HepG2 (cell line): ENCODE measurements around the gene HMX1. TPM values are rescaled to one million over a fixed set of nuclear protein-coding genes. Genes with fewer than 3 reads are reported as not detected.

Experiments used
- ATAC-seq: fragments of 200-7000 bp; cut with Tn5 transposase; 3 replicates; pipeline ENCODE4 v1.9.1; 2020; ENCODE audit warnings: mild to moderate bottlenecking, moderate library complexity
- BruUV-seq: library from RNA; stranded (reverse); fragments of 400-500 nt; replicated peaks from 2 replicates; lab custom pipeline; 2021; lab: Mats Ljungman, UMichigan
- CTCF ChIA-PET: fragments of 300-600 bp; formaldehyde crosslinking; extraction: SDS; loops from one replicate; lab custom pipeline; 2021; ENCODE audit warnings: low total read pairs, inconsistent platforms, low intra/inter-chr PET ratio; lab: Yijun Ruan, JAX
- POLR2A ChIA-PET: fragments of 350-600 bp; sonication (Branson Sonifier 250); formaldehyde crosslinking; loops from one replicate; lab custom pipeline; 2020; ENCODE audit warnings: antibody characterized with exemption, inconsistent platforms; lab: Yijun Ruan, JAX
- DNase-seq: peaks from one replicate; pipeline ENCODE4 v3.0.0-alpha.2; 2015; ENCODE audit warnings: low spot score
- FAIRE-seq: peaks from 3 replicates; lab custom pipeline; 2011; peaks lifted over from hg19 to GRCh38; lab: Jason Lieb, UNC
- H2AFZ ChIP-seq: one replicate; pipeline ENCODE4 v1.6.1; 2011; ENCODE audit warnings: low read length, inconsistent platforms
- H3K27ac ChIP-seq: fragments of 300-600 bp; 3 replicates; pipeline ENCODE4 v1.8.0; 2011; ENCODE audit warnings: mixed run types, mild to moderate bottlenecking, mixed read lengths, low read length, inconsistent platforms; ENCODE audit not compliant: insufficient read depth; ENCODE audit errors: extremely low read length
- H3K27me3 ChIP-seq, 2 experiments: fragments of 200-600 bp in 1 of 2; 2 replicates in 1 of 2; 3 replicates in 1 of 2; pipeline versions ENCODE4 v1.6.0 to v1.8.0; 2011; ENCODE audit warnings: low read length in 2 of 2, mild to moderate bottlenecking in 2 of 2, moderate library complexity in 2 of 2, inconsistent platforms in 1 of 2; ENCODE audit not compliant: insufficient read depth in 2 of 2, control insufficient read depth in 1 of 2
- H3K36me3 ChIP-seq, 2 experiments: fragments of 200-600 bp in 1 of 2; replicated peaks in 1 of 2; 2 replicates in 1 of 2; 3 replicates in 1 of 2; pipeline versions ENCODE4 v1.5.1 to v1.8.0; 2011; ENCODE audit warnings: low read length in 2 of 2, inconsistent platforms in 1 of 2; ENCODE audit not compliant: insufficient read depth in 2 of 2, control insufficient read depth in 1 of 2
- H3K4me1 ChIP-seq: 2 replicates; pipeline ENCODE4 v1.5.1; 2012; ENCODE audit warnings: low read length, inconsistent platforms; ENCODE audit not compliant: insufficient read depth
- H3K4me2 ChIP-seq: 2 replicates; pipeline ENCODE4 v1.6.0; 2011; ENCODE audit warnings: low read depth, low read length, inconsistent platforms
- H3K4me3 ChIP-seq, 3 experiments: fragments of 200-600 bp in 1 of 3; sonication (generic), shearing (Covaris generic) in 1 of 3; replicated peaks in 1 of 3; 2 replicates each; pipeline ENCODE4 v1.5.1; 2011 to 2016; ENCODE audit warnings: low read length in 3 of 3, inconsistent platforms in 2 of 3, low read depth in 2 of 3, mild to moderate bottlenecking in 2 of 3, control low read depth in 1 of 3, mixed read lengths in 1 of 3; ENCODE audit not compliant: insufficient read depth in 1 of 3
- H3K79me2 ChIP-seq: one replicate; pipeline ENCODE4 v1.6.1; 2011; ENCODE audit warnings: low read length, inconsistent platforms; ENCODE audit not compliant: insufficient read depth
- H3K9ac ChIP-seq: 2 replicates; pipeline ENCODE4 v1.6.0; 2011; ENCODE audit warnings: mild to moderate bottlenecking, low read depth, low read length, inconsistent platforms; ENCODE audit not compliant: insufficient read depth
- H3K9me3 ChIP-seq: 2 replicates; pipeline ENCODE4 v1.5.1; 2012; ENCODE audit warnings: mild to moderate bottlenecking, low read length
- H4K20me1 ChIP-seq: 2 replicates; pipeline ENCODE4 v1.6.0; 2011; ENCODE audit warnings: inconsistent platforms, mild to moderate bottlenecking, low read length, moderate library complexity; ENCODE audit not compliant: insufficient read depth
- CBFB ChIP-seq: sonication (generic); formaldehyde crosslinking; IDR thresholded peaks from 2 replicates; pipeline ENCODE4 v1.4.0; 2020; ENCODE audit warnings: missing genetic modification reagents
- DNMT1 ChIP-seq: sonication (generic); formaldehyde crosslinking; IDR thresholded peaks from 2 replicates; pipeline ENCODE4 v1.5.1; 2020; ENCODE audit warnings: mild to moderate bottlenecking, missing genetic modification reagents
- ELF4 ChIP-seq: sonication (generic); formaldehyde crosslinking; IDR thresholded peaks from 2 replicates; pipeline ENCODE4 v1.5.0; 2020; ENCODE audit warnings: missing genetic modification reagents, mild to moderate bottlenecking, moderate library complexity, borderline replicate concordance
- GTF3A ChIP-seq: sonication (generic); formaldehyde crosslinking; conservative IDR thresholded peaks from 2 replicates; pipeline ENCODE4 v1.4.0; 2020; ENCODE audit warnings: mild to moderate bottlenecking, missing genetic modification reagents
- KDM5A ChIP-seq: fragments of 200-600 bp; sonication (generic); IDR thresholded peaks from 2 replicates; pipeline ENCODE4 v1.7.0; 2018; ENCODE audit warnings: antibody characterized with exemption, mild to moderate bottlenecking, low read length, borderline replicate concordance
- NFKB2 ChIP-seq: sonication (generic); formaldehyde crosslinking; IDR thresholded peaks from 2 replicates; pipeline ENCODE4 v1.4.0; 2020; ENCODE audit warnings: missing genetic modification reagents, borderline replicate concordance
- PLRG1 ChIP-seq: fragments of 450-650 bp; conservative IDR thresholded peaks from 2 replicates; pipeline ENCODE4 v1.6.1; 2016
- POLR2AphosphoS2 ChIP-seq: IDR thresholded peaks from 2 replicates; pipeline ENCODE4 v1.6.1; 2011; ENCODE audit warnings: low read depth, low read length, improper control_type of control experiment
- PREB ChIP-seq: sonication (generic); formaldehyde crosslinking; IDR thresholded peaks from 2 replicates; pipeline ENCODE4 v1.4.0; 2020; ENCODE audit warnings: missing genetic modification reagents
- U2AF1 ChIP-seq: fragments of 200-400 bp; formaldehyde crosslinking; optimal IDR thresholded peaks from 2 replicates; pipeline ENCODE3; 2017; ENCODE audit warnings: mild to moderate bottlenecking, low read depth, low read length
- ZNF556 ChIP-seq: sonication (generic); formaldehyde crosslinking; IDR thresholded peaks from 2 replicates; pipeline ENCODE4 v1.4.0; 2020; ENCODE audit warnings: mild to moderate bottlenecking, missing genetic modification reagents, borderline replicate concordance
- WGBS: methylation state at CpG from one replicate; pipeline ENCODE4 v1.1.6; 2017; ENCODE audit warnings: low lambda C conversion rate; 5-methylcytosine and 5-hydroxymethylcytosine counted together
- in situ Hi-C: cut with HindIII; loops from 2 replicates; pipeline ENCODE4 v1.10.0; 2017; ENCODE audit warnings: low pct_unique_long_range_greater_than_20kb; ENCODE audit not compliant: extremely low pct_ligation_motif_present
- intact Hi-C: fragments of 100-400 bp; cut with micrococcal nuclease; formaldehyde crosslinking; loops from one replicate; pipeline ENCODE4 v1.10.0; 2022; ENCODE audit not compliant: unreplicated experiment
- polyA plus RNA-seq, 8 experiments: library from polyadenylated mRNA; depleted of rRNA in 3 of 8; stranded (reverse) in 7 of 8; unstranded in 1 of 8; fragments of >200 nt; fragmentation: Illumina TruSeq in 4 of 8; extraction: Trizol in 4 of 8; gene quantifications; 2 replicates each; pipeline versions ENCODE4 v1.2.1 to v1.2.3, GENCODE V29; 2011 to 2016; ENCODE audit warnings: low read depth in 4 of 8, missing spikeins in 1 of 8, mixed read lengths in 1 of 8; ENCODE audit not compliant: insufficient read depth in 1 of 8
- total RNA-seq, 5 experiments: library from RNA; depleted of rRNA; stranded (reverse); fragments of >200 nt; fragmentation: Illumina TruSeq; extraction: Trizol; gene quantifications; 2 replicates each; pipeline ENCODE4 v1.2.3, GENCODE V29; 2016; ENCODE audit warnings: low read depth in 1 of 5
- TF ChIP-seq, protein P1 (sequence below): sonication (generic); formaldehyde crosslinking; IDR thresholded peaks from 2 replicates; pipeline ENCODE4 v1.4.0; 2020; ENCODE audit warnings: mild to moderate bottlenecking, missing genetic modification reagents
- TF ChIP-seq, protein P2 (sequence below): sonication (generic); formaldehyde crosslinking; IDR thresholded peaks from 2 replicates; pipeline ENCODE4 v1.4.0; 2020; ENCODE audit warnings: missing genetic modification reagents

HMX1 gene
- total and polyA plus RNA-seq, 2 of the 13 experiments (the other 11 are each of a cell fraction or from before 2014, with no cell fraction given), result not detected

- no peak for TF ChIP-seq CBFB (CRISPR knock-in tag)
Measured at GRCh38 chr4:8829584-8829983, 42.1 kb downstream of the HMX1 start (continued).

DNA sequence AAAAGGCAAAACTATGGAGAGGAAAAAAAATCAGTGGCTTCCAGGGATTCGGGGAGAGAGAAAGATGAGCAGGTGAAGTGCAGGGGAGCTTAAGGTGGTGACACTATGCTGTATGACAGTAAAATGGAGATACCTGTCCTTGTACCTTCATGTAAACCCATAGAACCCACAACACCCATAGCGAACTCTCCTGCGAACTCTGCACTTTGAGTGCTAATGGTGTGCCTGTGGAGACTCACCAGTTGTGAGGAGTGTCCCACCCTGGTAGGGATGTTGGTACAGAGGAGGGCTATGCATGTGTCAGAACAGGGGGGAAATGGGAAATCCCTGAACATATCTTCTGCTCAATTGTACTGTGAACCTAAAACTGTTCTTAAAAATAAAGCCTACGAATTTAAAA, 42.8 kb downstream of the HMX1 start:
- no peak for DNase-seq
- no peak for ATAC-seq
- Histone ChIP-seq H4K20me1 (no peaks in the 10 kb centered on the region), H3K9me3 (no peaks in the 10 kb centered on the region), H3K27ac (no peak overlapping the region), H3K36me3 (no peaks in the 10 kb centered on the region), H3K27me3 (peaks cover 1 to 17% of the 10 kb centered on the region in 2 experiments; a peak in 3 of 5 replicates), H3K4me2 (no peak overlapping the region), H3K9ac (no peak overlapping the region), H3K4me1 (no peaks in the 10 kb centered on the region), H3K79me2 (no peaks in the 10 kb centered on the region), H2AFZ (no peak overlapping the region), H3K4me3 (no peak overlapping the region)
- BruUV-seq, result no TSS peak
- in situ Hi-C loops, result no loop called here
- no peak for FAIRE-seq
- intact Hi-C loops, result no loop called here
- ChIA-PET POLR2A (no interaction called here), CTCF (no interaction called here)
- 34% methylated on average over 4 of the region's 4 CpGs for WGBS
- TF ChIP-seq NFKB2 (no peak), PREB (CRISPR knock-in tag) (no peak), DNMT1 (CRISPR knock-in tag) (no peak), U2AF1 (no peak), GTF3A (CRISPR knock-in tag) (no peak), POLR2AphosphoS2 (no peak), PLRG1 (no peak), ELF4 (no peak), KDM5A (no peak), ZNF556 (CRISPR knock-in tag) (no peak)
- TF ChIP-seq, protein P1, sequence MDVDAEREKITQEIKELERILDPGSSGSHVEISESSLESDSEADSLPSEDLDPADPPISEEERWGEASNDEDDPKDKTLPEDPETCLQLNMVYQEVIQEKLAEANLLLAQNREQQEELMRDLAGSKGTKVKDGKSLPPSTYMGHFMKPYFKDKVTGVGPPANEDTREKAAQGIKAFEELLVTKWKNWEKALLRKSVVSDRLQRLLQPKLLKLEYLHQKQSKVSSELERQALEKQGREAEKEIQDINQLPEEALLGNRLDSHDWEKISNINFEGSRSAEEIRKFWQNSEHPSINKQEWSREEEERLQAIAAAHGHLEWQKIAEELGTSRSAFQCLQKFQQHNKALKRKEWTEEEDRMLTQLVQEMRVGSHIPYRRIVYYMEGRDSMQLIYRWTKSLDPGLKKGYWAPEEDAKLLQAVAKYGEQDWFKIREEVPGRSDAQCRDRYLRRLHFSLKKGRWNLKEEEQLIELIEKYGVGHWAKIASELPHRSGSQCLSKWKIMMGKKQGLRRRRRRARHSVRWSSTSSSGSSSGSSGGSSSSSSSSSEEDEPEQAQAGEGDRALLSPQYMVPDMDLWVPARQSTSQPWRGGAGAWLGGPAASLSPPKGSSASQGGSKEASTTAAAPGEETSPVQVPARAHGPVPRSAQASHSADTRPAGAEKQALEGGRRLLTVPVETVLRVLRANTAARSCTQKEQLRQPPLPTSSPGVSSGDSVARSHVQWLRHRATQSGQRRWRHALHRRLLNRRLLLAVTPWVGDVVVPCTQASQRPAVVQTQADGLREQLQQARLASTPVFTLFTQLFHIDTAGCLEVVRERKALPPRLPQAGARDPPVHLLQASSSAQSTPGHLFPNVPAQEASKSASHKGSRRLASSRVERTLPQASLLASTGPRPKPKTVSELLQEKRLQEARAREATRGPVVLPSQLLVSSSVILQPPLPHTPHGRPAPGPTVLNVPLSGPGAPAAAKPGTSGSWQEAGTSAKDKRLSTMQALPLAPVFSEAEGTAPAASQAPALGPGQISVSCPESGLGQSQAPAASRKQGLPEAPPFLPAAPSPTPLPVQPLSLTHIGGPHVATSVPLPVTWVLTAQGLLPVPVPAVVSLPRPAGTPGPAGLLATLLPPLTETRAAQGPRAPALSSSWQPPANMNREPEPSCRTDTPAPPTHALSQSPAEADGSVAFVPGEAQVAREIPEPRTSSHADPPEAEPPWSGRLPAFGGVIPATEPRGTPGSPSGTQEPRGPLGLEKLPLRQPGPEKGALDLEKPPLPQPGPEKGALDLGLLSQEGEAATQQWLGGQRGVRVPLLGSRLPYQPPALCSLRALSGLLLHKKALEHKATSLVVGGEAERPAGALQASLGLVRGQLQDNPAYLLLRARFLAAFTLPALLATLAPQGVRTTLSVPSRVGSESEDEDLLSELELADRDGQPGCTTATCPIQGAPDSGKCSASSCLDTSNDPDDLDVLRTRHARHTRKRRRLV, result no peak
- TF ChIP-seq, protein P2, sequence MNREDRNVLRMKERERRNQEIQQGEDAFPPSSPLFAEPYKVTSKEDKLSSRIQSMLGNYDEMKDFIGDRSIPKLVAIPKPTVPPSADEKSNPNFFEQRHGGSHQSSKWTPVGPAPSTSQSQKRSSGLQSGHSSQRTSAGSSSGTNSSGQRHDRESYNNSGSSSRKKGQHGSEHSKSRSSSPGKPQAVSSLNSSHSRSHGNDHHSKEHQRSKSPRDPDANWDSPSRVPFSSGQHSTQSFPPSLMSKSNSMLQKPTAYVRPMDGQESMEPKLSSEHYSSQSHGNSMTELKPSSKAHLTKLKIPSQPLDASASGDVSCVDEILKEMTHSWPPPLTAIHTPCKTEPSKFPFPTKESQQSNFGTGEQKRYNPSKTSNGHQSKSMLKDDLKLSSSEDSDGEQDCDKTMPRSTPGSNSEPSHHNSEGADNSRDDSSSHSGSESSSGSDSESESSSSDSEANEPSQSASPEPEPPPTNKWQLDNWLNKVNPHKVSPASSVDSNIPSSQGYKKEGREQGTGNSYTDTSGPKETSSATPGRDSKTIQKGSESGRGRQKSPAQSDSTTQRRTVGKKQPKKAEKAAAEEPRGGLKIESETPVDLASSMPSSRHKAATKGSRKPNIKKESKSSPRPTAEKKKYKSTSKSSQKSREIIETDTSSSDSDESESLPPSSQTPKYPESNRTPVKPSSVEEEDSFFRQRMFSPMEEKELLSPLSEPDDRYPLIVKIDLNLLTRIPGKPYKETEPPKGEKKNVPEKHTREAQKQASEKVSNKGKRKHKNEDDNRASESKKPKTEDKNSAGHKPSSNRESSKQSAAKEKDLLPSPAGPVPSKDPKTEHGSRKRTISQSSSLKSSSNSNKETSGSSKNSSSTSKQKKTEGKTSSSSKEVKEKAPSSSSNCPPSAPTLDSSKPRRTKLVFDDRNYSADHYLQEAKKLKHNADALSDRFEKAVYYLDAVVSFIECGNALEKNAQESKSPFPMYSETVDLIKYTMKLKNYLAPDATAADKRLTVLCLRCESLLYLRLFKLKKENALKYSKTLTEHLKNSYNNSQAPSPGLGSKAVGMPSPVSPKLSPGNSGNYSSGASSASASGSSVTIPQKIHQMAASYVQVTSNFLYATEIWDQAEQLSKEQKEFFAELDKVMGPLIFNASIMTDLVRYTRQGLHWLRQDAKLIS (CRISPR knock-in tag), result no peak
